Measurements from ENCODE around the gene FRY. TPM values are rescaled to one million over a fixed set of nuclear protein-coding genes. Genes with fewer than 3 reads are reported as not detected.

Gene FRY
- total and polyA plus RNA-seq, 4 donors, result 6.2 to 31.2 (median 12.7) TPM

- WGBS, result 95% methylated on average over 3 of the region's 3 CpGs
These were observed 14.0 kb downstream of the FRY start for GRCh38 chr13:32045537-32045936.

GRCh38 chr13:32045982-32046785 is 14.6 kb downstream of the FRY start:
- no peak for TF ChIP-seq MAX (IDR thresholded peaks at IDR 0.05)
- TF ChIP-seq RXRA (IDR thresholded peaks at IDR 0.05), result peak; percentile 7 to 33
- TF ChIP-seq REST (IDR thresholded peaks at IDR 0.05), result no peak
- TF ChIP-seq ZBTB33 (IDR thresholded peaks at IDR 0.05), result no peak
- TF ChIP-seq YY1 (IDR thresholded peaks at IDR 0.05), result peak; percentile 48
- TF ChIP-seq JUND (IDR thresholded peaks at IDR 0.05), result no peak
- TF ChIP-seq SP1 (IDR thresholded peaks at IDR 0.05), result peak; percentile 21
- no peak for TF ChIP-seq HNF4G (IDR thresholded peaks at IDR 0.05)
- TF ChIP-seq GABPA (IDR thresholded peaks at IDR 0.05 in 1 of 2, conservative IDR thresholded peaks at IDR 0.05 in 1 of 2), result no peak
- TF ChIP-seq FOXA1 (IDR thresholded peaks at IDR 0.05), result no peak
- no peak for TF ChIP-seq RAD21 (IDR thresholded peaks at IDR 0.05)
- no peak for TF ChIP-seq CTCF (IDR thresholded peaks at IDR 0.05; ENCODE audit: low read depth, low read length, missing input control)
- no peak for TF ChIP-seq NR2F2 (IDR thresholded peaks at IDR 0.05)
- no peak for TF ChIP-seq TAF1 (conservative IDR thresholded peaks at IDR 0.05)
- peak; percentile 86 for TF ChIP-seq ATF3 (IDR thresholded peaks at IDR 0.05)
- TF ChIP-seq EGR1 (IDR thresholded peaks at IDR 0.05; ENCODE audit: low read depth in 2 of 2), result no peak
- peak in 1 of 2 donors; percentile 18 for TF ChIP-seq HNF4A (conservative IDR thresholded peaks at IDR 0.05)
- TF ChIP-seq FOXA2 (IDR thresholded peaks at IDR 0.05), result no peak
- Histone ChIP-seq H3K4me1 (ENCODE audit: control insufficient read depth in 4 of 4, insufficient read depth in 4 of 4, low read length in 3 of 4) (peaks cover 4 to 31% (median 13%) of the 10 kb centered on the region in 4 donors), H3K27me3 (ENCODE audit: control insufficient read depth in 4 of 4, insufficient read depth in 4 of 4, low read length in 3 of 4) (no peaks in the 10 kb centered on the region)

More at GRCh38 chr13:32045537-32045936, 14.0 kb downstream of the FRY start:
- Histone ChIP-seq H3K4me3 (ENCODE audit: low read depth in 1 of 3, low read length in 3 of 3) (no peak overlapping the region), H3K27me3 (ENCODE audit: control insufficient read depth in 4 of 4, insufficient read depth in 4 of 4, low read length in 3 of 4) (no peaks in the 10 kb centered on the region), H3K9ac (ENCODE audit: low read depth in 1 of 2, low read length in 2 of 2) (no peak overlapping the region), H3K36me3 (ENCODE audit: control insufficient read depth in 4 of 4, insufficient read depth in 3 of 4, low read depth in 1 of 4, low read length in 3 of 4) (no peaks in the 10 kb centered on the region), H3K27ac (ENCODE audit: low read depth in 1 of 2, low read length in 2 of 2) (no peak overlapping the region), H3K9me3 (ENCODE audit: control insufficient read depth in 4 of 4, low read length in 3 of 4) (no peaks in the 10 kb centered on the region), H3K4me1 (ENCODE audit: control insufficient read depth in 4 of 4, insufficient read depth in 4 of 4, low read length in 3 of 4) (peaks cover 4 to 37% (median 18%) of the 10 kb centered on the region in 4 donors)
- DNase-seq (ENCODE audit: low spot score), result no peak
- TF ChIP-seq HNF4A (conservative IDR thresholded peaks at IDR 0.05) (no peak), SP1 (IDR thresholded peaks at IDR 0.05) (no peak), EGR1 (IDR thresholded peaks at IDR 0.05; ENCODE audit: low read depth in 2 of 2) (no peak), FOXA2 (IDR thresholded peaks at IDR 0.05) (no peak), YY1 (IDR thresholded peaks at IDR 0.05) (no peak), ZBTB33 (IDR thresholded peaks at IDR 0.05) (no peak), JUND (IDR thresholded peaks at IDR 0.05) (no peak)

More at GRCh38 chr13:32045982-32046785, 14.6 kb downstream of the FRY start:
- no peak overlapping the region for H3K27ac ChIP-seq (ENCODE audit: low read depth in 1 of 2, low read length in 2 of 2)
- DNase-seq (ENCODE audit: low spot score), result no peak
- no peak overlapping the region for H3K4me3 ChIP-seq (ENCODE audit: low read depth in 1 of 3, low read length in 3 of 3)
- WGBS, result 37% methylated on average over 4 of the region's 4 CpGs
- no peaks in the 10 kb centered on the region for H3K9me3 ChIP-seq (ENCODE audit: control insufficient read depth in 4 of 4, low read length in 3 of 4)
- no peak overlapping the region for H3K9ac ChIP-seq (ENCODE audit: low read depth in 1 of 2, low read length in 2 of 2)
- H3K36me3 ChIP-seq (ENCODE audit: control insufficient read depth in 4 of 4, insufficient read depth in 3 of 4, low read depth in 1 of 4, low read length in 3 of 4), result no peaks in the 10 kb centered on the region
